ENCODE results near the gene PLXNC1.

The PLXNC1 gene

GRCh38 chr12:94207849-94208621, 59.7 kb downstream of the PLXNC1 start:
- DNase-seq: peak; percentile 43

GRCh38 chr12:94208622-94208966, 60.2 kb downstream of the PLXNC1 start:
- DNase-seq: peak; percentile 37

GRCh38 chr12:94209240-94209639, 60.9 kb downstream of the PLXNC1 start:
- no peak for DNase-seq

DNA sequence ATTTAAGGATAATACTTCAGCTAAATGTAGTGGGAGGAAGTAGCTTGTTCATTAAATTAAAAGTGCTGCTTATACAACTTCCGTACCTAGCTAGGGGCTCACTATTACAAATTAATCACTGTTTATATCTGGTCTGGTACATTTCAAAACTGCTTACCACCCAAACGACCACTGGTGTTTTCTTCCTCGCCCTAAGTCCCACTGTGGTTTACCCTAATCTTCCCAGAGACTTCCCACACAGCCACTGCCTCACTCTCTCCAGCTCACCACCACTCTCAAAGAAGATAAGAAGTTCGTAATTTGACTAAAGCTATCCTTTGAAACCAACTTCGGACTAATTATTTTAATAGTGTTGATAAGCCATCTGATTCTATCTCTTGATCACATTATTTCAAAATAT, 62.6 kb downstream of the PLXNC1 start:
- no peak for DNase-seq

GRCh38 chr12:94218233-94218632, 69.9 kb downstream of the PLXNC1 start:
- DNase-seq: no peak

DNA sequence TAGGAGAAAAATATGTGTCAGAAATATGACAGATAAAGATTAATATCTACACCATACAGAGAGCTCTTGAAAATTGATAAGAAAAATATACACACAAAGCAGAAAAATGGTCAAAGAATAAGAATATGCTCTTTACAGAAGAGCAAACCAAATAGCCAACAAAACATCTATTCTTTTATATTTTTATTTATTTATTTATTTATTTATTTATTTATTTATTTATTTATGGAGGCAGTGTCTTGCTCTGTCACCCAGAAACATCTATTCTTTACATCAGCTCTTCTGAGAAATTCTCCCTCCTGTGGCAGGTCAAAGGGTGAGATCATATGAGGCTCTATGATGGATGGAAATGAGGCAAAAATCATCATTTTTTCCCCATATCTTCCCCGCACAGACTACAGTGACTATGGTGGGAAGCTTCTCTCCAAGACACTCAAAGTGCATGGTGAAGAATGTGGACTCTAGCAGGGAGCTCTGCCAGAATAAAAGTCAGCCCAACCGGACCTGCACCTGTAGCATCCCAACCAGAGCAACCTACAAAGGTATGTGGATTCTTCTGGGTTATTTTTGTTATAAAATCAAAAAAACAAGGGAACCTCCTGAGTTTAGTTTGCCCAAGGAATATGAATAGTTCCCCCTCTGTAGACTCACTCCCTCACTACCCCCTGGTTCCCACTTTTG, 71.4 kb downstream of the PLXNC1 start:
- DNase-seq: no peak

- no peak for DNase-seq
These were observed 72.4 kb downstream of the PLXNC1 start for GRCh38 chr12:94220804-94221203.

GRCh38 chr12:94222351-94223084, 74.1 kb downstream of the PLXNC1 start:
- DNase-seq: no peak

DNA sequence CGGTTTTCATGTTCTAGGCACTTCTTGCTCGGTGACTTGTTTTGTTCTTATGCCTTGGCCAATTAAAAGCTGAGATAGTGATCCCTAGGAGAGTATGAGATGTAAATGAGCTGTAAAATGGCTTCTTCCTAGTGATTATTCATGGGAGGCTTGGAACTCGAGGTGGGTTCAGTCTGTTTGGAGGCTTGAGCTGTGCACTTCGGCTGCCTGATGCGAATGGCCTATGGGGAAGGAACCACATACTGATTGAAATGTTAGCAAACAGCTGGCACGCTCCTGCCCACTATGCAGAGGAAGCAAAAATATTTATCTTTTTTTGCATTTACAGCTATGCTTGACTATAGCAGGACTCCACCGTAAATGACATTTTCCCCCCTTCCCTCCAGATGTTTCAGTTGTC, 75.5 kb downstream of the PLXNC1 start:
- no peak for DNase-seq

DNA sequence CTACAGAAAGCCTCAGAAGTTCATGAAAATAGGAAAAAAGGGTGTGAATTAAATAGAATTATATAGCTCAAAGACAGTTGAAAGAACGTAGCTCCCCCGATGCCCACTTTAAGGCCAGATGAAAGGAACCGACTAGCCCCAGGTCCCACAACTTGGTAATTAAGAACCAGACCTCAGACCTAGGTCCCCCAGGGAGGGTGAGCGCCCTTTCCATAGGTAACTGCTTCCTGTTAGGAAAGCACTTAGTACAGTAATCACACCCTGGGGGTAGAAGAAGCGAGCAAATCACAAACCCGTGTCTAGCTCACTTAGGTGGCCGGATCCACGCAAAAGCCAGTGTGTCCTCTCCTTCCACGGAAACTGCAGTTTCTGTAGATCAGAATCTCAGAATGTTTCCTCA, 77.1 kb downstream of the PLXNC1 start:
- DNase-seq: no peak

DNA sequence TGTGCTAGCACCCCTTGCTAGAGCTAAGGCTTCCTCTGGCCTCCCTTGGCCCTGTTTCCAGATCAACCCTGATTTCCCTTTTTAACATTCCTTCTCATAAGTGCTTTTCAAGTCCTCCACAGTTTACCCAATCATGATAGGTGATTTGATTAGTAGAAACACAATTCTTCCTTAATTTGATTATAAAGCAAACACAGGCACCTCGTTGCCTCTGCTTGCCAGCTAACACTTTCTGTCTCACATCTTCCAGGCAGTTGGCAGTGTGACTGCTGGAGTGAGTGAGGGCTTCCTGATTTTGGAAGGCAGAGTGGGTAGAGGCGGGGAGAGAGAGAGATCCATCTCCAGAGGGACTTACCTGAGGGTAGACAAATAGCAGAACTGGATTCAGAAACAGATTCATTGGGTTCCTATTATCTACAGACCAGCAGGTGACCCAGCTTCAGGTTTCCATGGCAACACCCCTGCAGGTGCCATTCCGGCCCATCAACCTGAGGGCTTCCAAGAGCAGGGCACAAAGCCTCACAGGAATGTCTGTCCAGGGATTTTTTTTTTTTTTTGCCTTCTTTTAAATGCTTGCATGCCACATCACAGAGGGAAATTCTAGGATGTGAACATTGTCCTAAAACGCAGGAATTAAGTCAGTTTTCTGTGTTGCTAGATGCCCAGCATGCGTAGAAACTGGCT, 77.7 kb downstream of the PLXNC1 start:
- no peak for DNase-seq

DNA sequence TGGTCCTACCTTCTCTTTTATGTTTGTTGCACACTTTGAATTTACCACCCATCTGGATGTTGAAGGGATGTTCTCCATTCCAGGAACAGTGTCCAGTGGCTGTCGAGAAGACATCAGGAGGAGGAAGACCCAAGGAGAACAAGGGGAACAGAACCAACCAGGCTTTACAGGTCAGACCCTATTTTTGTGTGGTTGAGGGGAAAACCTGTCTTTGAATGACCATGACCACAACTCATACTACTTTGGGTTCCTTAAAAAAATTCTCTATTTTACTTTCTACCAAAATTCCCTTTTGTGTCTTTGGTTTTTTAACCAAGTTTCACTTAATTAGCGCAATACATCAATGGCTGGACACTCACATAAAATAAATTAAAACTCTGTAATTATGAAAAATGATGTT, 78.7 kb downstream of the PLXNC1 start:
- DNase-seq: no peak

- DNase-seq: no peak
These were observed 80.1 kb downstream of the PLXNC1 start for GRCh38 chr12:94228488-94228907.

DNA sequence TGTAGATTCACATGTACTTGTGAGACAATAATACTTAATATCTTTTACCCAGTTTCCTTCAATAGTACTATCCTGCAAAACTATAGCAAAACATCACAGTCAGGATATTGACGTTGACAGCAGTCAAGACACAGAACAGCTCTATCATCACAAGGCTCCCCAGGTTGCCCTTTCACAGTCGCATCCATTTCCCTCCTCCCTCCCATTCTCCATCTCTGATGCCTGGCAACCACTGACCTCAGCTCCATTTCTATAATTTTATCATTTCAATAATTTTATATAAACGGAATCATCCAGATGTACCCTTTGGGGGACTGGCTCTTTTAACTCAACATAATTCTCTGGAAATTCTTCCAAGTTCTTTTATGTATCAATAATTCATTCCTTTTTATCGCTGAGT, 81.5 kb downstream of the PLXNC1 start:
- no peak for DNase-seq

DNA sequence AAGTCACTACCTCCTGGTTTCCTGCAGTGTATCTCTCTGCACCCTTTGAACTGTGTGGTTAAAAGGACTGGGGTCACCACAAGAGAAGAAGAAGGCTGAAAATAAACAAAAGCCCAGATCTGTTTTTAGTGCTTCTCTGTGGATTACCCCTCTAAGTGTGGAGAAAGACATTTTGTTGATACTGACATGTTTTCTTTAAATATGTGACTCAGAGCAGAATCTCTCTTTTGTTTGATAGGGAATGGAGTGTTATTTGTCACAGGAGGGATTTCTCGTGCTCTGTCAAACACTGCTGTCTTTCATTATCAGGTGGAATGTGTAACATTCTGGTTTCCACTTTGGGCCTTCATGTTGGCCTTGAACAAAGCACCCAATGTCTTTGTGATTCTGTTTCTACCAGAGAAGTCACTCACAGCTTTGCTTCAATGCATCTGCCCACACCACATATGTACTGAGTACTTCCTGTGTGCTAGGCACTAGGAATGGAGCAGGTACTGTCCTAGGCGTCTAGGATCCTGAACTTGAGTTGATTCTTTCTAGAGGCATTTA, 82.1 kb downstream of the PLXNC1 start:
- no peak for DNase-seq

GRCh38 chr12:94231709-94232108, 83.3 kb downstream of the PLXNC1 start:
- no peak for DNase-seq

- no peak for DNase-seq
These were observed 87.5 kb downstream of the PLXNC1 start for GRCh38 chr12:94235848-94236247.

DNA sequence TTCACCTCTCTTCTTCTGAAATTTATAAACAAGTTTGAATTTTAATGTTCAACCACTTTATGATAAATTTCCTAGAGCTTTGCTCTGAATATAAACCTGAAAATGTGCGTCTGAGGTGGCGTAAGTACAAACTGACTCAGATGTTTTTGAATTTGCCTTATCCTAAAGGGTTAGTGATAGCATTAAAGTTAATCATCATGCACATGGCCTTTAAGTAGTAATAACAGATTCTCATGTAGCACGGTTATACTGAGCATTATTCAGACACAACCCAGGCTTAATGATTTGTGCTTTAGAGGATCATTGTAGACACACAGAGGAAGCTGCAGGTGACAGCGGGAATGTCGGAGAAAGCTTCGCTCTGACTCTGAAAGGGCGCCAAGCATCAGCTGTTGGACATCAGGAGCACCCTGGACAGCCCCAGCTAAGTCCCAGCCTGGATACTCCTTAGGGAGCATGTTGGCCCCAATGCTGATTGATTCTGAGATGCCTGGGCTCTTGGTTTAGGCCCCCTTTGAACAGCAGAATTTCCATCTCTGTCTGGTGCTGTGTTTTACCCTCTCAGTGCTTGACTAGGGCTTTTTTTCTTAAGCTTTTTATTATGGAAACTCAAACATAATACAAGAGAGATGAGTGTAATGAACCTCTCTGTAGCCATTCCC, 91.1 kb downstream of the PLXNC1 start:
- DNase-seq: no peak

DNA sequence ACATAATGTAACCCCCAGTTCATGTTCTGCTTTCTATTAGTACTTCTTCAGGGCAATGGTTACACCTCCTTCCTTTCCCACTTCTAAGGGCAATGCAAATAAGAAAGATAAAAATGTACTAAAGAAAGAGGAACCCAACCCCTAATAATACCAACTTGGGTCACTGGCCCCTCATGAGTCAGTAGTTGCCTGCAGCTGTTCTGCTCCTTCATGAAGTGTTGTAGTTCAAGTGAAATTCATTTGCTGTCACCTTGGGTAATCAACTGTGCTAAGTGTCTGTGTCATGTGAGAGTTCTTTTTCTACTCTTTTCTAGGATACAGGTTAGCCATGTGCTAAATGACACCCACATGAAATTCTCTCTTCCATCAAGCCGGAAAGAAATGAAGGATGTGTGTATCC, 91.8 kb downstream of the PLXNC1 start:
- no peak for DNase-seq

DNA sequence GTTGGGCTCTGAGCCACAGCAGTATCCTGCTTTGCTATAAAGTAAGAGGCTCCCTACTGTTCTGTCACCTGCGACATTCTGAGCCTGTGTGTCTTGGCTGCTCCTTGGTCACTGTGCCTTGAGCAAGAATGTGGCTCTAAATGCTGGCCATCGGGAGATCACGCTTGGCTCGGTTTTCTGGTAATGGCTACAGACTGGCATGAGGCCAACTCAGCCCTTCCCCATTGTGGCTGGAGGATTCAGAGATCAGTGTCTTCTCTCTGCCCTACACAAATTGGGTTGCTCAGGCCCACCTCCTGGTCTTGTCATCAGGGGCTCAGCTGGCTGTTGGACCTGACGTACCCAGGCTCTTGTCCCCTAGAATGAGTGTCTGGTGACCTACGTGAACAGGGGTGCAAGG, 94.5 kb downstream of the PLXNC1 start:
- DNase-seq: no peak

DNA sequence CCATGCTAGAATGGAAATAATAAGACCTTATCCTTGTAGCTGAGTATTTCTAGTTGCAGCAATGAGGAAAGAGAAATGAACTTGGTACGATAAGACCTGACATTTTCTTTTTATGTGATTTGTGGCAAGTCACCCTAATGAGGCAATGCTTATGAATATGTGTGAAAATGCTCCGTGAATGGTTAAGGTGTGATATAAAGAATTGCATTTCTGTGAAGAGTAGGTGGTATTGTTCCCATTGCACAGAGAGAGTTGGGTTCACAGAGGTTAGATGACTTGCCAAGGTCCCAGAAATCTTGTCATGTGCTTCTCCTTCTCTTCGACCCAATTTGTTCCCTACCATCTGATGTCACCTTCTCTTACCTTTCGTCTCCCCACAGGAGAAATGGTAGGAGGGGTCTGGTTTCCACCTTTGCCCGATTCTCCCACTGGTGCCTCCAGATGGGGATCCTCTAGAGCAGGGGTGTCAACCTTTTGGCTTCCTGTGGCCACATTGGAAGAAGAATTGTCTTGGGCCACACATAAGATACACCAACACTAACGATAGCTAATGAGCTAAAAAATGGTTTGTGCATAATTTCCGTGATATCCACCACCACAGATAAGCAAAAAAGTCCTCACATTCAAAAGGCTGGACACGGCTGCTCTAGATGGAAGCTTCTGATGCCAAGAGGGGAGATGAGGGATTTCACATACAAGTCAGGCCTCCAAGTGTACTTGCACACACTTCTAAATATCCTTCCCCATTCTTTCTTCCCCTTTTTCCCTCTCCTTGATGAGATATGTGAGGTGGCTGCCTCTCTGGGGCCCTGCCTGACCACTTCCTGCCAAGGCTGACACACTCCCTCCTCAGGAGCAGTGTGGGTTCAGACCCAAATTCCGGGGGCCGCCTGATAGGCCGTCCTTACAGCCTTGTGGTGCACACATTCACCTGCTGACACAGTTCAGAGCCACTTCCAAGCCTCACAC, 96.1 kb downstream of the PLXNC1 start:
- no peak for DNase-seq

Data from activated CD4-positive, CD25-positive, alpha-beta regulatory T cell treated with anti-CD3 and anti-CD28 coated beads, Interleukin-2, amount 50 U/mL, for 72 hours (primary cell).